Loucy (cell line): Measurements from ENCODE around the gene ACE2.

Experiments used
- EZH2phosphoT487 ChIP-seq: fragments of 200-600 bp; IDR thresholded peaks from 2 replicates; pipeline ENCODE4 v1.6.1; 2018; ENCODE audit warnings: antibody characterized with exemption, mild to moderate bottlenecking, moderate library complexity, borderline replicate concordance
- TF ChIP-seq, protein P1 (sequence below): fragments of 200-600 bp; sonication (generic); conservative IDR thresholded peaks from 2 replicates; pipeline ENCODE4 v1.5.1; 2014; ENCODE audit warnings: mild to moderate bottlenecking, antibody characterized with exemption, low read length

DNA sequence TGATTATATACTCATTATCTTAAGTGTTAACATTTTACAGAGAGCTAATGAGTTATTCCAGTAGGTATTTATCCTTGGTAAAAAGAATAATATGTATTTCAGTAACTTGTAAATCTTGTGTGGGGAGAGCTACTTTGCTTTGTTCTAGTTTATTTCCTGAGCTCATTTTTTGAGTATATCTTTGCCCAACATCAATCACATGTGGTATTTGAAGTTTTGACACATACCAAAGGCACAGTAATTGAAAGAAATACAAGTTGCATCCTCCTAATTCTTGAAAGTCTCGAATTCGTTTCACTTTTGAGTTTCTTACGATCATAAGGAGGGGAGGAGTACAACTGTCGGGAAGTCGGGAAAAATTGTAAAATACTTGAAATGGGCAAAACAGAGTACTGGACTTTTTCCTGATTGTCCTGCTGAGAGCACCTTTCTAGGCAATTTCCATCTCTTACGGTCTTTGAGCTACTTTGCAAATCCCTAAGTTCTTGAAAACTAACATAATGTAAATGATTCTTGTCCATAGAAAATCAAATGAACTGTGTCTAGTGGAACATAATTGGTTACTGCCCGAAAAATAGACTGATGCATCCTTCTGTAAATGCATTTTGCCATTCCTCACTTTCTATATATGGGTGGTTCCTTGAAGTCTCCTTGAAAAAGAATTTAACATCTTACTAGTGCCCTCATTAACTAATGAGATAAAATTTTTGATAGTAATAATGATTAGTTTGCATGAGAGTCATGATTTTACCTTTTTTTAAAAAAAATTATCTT lies 43.2 kb upstream of the ACE2 start:
- TF ChIP-seq, protein P1, sequence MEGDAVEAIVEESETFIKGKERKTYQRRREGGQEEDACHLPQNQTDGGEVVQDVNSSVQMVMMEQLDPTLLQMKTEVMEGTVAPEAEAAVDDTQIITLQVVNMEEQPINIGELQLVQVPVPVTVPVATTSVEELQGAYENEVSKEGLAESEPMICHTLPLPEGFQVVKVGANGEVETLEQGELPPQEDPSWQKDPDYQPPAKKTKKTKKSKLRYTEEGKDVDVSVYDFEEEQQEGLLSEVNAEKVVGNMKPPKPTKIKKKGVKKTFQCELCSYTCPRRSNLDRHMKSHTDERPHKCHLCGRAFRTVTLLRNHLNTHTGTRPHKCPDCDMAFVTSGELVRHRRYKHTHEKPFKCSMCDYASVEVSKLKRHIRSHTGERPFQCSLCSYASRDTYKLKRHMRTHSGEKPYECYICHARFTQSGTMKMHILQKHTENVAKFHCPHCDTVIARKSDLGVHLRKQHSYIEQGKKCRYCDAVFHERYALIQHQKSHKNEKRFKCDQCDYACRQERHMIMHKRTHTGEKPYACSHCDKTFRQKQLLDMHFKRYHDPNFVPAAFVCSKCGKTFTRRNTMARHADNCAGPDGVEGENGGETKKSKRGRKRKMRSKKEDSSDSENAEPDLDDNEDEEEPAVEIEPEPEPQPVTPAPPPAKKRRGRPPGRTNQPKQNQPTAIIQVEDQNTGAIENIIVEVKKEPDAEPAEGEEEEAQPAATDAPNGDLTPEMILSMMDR, result no peak
- no peak for TF ChIP-seq EZH2phosphoT487
